ENCODE data around the gene LNPEP. TPM values are rescaled to one million over a fixed set of nuclear protein-coding genes. Genes with fewer than 3 reads are reported as not detected.
A peak's percentile ranks its signal among the peaks of the same experiment; 100 is the strongest.

LNPEP gene
- total and polyA plus RNA-seq, 2 of the 13 experiments (the other 11 are each of a cell fraction or from before 2014, with no cell fraction given), result 8.0 to 16.9 TPM

DNA sequence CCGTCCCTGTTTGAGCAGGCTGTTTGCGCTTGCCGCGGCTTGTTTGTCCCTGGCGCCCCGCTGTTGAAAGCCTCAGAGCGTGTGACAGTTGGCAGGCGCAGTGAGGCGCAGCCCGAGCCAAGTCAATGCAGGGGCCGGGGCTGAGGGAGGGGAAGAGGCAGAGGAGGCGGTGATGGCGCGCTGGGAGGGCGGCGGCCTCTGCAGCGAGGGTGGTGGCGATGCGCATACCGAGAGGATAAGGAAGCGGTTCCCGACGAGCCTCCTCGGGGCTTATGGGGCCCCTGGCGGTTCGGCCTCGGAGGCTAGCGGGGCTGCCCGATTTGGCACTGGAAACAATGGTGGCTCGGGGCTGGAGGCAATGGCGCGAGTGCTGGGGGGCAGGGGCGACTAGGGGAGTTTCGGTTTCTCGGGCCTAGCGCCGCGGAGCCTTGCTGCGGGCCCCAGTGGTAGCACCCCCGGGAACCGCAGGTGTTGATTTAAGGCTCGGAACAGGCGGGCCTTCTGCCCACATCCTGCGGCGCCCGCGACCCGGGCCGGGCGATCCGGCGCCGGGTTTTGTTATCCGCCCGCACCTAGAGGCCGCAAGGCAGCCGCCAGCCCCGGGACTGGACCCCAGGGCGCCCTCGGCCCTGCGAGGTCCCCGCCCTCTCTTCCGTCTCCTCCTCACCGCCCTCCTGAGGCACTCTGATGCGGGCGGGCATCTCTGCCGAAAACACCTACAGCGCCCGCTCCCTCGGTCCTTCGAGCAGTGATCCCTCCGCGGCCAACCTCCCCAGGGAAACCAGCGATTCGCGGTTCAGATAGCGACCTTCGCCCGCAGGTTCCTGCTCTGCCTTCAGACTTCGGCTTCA is 947 bp upstream of the LNPEP start (continued):
- peak; percentile 22; the same call in 1 of the 2 replicates for TF ChIP-seq AHR (CRISPR knock-in tag; IDR thresholded peaks at IDR 0.05)
- TF ChIP-seq GATAD2A (CRISPR knock-in tag; IDR thresholded peaks at IDR 0.05), result peak; percentile 7; the same call in 1 of the 2 replicates
- TF ChIP-seq ZNF143 (CRISPR knock-in tag; IDR thresholded peaks at IDR 0.05), result no peak; the same call in 1 of the 2 replicates
- peak; percentile 70 for TF ChIP-seq AGO2 (optimal IDR thresholded peaks at IDR 0.05; ENCODE audit: low read depth, low read length)
- peak; percentile 13; the same call in 1 of the 2 replicates for TF ChIP-seq ZSCAN29 (CRISPR knock-in tag; conservative IDR thresholded peaks at IDR 0.05)
- TF ChIP-seq, protein P1, sequence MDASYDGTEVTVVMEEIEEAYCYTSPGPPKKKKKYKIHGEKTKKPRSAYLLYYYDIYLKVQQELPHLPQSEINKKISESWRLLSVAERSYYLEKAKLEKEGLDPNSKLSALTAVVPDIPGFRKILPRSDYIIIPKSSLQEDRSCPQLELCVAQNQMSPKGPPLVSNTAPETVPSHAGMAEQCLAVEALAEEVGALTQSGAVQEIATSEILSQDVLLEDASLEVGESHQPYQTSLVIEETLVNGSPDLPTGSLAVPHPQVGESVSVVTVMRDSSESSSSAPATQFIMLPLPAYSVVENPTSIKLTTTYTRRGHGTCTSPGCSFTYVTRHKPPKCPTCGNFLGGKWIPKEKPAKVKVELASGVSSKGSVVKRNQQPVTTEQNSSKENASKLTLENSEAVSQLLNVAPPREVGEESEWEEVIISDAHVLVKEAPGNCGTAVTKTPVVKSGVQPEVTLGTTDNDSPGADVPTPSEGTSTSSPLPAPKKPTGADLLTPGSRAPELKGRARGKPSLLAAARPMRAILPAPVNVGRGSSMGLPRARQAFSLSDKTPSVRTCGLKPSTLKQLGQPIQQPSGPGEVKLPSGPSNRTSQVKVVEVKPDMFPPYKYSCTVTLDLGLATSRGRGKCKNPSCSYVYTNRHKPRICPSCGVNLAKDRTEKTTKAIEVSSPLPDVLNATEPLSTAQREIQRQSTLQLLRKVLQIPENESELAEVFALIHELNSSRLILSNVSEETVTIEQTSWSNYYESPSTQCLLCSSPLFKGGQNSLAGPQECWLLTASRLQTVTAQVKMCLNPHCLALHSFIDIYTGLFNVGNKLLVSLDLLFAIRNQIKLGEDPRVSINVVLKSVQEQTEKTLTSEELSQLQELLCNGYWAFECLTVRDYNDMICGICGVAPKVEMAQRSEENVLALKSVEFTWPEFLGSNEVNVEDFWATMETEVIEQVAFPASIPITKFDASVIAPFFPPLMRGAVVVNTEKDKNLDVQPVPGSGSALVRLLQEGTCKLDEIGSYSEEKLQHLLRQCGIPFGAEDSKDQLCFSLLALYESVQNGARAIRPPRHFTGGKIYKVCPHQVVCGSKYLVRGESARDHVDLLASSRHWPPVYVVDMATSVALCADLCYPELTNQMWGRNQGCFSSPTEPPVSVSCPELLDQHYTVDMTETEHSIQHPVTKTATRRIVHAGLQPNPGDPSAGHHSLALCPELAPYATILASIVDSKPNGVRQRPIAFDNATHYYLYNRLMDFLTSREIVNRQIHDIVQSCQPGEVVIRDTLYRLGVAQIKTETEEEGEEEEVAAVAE (CRISPR knock-in tag; IDR thresholded peaks at IDR 0.05; ENCODE audit: borderline replicate concordance), result 0 out of 2 replicates have a peak, but pooled peaks have one; percentile 44
- TF ChIP-seq, protein P2, sequence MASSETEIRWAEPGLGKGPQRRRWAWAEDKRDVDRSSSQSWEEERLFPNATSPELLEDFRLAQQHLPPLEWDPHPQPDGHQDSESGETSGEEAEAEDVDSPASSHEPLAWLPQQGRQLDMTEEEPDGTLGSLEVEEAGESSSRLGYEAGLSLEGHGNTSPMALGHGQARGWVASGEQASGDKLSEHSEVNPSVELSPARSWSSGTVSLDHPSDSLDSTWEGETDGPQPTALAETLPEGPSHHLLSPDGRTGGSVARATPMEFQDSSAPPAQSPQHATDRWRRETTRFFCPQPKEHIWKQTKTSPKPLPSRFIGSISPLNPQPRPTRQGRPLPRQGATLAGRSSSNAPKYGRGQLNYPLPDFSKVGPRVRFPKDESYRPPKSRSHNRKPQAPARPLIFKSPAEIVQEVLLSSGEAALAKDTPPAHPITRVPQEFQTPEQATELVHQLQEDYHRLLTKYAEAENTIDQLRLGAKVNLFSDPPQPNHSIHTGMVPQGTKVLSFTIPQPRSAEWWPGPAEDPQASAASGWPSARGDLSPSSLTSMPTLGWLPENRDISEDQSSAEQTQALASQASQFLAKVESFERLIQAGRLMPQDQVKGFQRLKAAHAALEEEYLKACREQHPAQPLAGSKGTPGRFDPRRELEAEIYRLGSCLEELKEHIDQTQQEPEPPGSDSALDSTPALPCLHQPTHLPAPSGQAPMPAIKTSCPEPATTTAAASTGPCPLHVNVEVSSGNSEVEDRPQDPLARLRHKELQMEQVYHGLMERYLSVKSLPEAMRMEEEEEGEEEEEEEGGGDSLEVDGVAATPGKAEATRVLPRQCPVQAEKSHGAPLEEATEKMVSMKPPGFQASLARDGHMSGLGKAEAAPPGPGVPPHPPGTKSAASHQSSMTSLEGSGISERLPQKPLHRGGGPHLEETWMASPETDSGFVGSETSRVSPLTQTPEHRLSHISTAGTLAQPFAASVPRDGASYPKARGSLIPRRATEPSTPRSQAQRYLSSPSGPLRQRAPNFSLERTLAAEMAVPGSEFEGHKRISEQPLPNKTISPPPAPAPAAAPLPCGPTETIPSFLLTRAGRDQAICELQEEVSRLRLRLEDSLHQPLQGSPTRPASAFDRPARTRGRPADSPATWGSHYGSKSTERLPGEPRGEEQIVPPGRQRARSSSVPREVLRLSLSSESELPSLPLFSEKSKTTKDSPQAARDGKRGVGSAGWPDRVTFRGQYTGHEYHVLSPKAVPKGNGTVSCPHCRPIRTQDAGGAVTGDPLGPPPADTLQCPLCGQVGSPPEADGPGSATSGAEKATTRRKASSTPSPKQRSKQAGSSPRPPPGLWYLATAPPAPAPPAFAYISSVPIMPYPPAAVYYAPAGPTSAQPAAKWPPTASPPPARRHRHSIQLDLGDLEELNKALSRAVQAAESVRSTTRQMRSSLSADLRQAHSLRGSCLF (CRISPR knock-in tag; IDR thresholded peaks at IDR 0.05; ENCODE audit: borderline replicate concordance), result no peak
- no peak; the same call in 1 of the 2 replicates for TF ChIP-seq ZNF644 (CRISPR knock-in tag; IDR thresholded peaks at IDR 0.05; ENCODE audit: low read depth)
- peak; percentile 43; the same call in 1 of the 2 replicates for TF ChIP-seq CCDC6 (CRISPR knock-in tag; IDR thresholded peaks at IDR 0.05)
- TF ChIP-seq, protein P3, sequence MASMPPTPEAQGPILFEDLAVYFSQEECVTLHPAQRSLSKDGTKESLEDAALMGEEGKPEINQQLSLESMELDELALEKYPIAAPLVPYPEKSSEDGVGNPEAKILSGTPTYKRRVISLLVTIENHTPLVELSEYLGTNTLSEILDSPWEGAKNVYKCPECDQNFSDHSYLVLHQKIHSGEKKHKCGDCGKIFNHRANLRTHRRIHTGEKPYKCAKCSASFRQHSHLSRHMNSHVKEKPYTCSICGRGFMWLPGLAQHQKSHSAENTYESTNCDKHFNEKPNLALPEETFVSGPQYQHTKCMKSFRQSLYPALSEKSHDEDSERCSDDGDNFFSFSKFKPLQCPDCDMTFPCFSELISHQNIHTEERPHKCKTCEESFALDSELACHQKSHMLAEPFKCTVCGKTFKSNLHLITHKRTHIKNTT (CRISPR knock-in tag; IDR thresholded peaks at IDR 0.05), result no peak
- peak; percentile 83 for TF ChIP-seq SPEN (CRISPR knock-in tag; IDR thresholded peaks at IDR 0.05; ENCODE audit: low read depth)
- TF ChIP-seq ZNF737 (CRISPR knock-in tag; IDR thresholded peaks at IDR 0.05; ENCODE audit: borderline replicate concordance), result no peak
- TF ChIP-seq, protein P4, sequence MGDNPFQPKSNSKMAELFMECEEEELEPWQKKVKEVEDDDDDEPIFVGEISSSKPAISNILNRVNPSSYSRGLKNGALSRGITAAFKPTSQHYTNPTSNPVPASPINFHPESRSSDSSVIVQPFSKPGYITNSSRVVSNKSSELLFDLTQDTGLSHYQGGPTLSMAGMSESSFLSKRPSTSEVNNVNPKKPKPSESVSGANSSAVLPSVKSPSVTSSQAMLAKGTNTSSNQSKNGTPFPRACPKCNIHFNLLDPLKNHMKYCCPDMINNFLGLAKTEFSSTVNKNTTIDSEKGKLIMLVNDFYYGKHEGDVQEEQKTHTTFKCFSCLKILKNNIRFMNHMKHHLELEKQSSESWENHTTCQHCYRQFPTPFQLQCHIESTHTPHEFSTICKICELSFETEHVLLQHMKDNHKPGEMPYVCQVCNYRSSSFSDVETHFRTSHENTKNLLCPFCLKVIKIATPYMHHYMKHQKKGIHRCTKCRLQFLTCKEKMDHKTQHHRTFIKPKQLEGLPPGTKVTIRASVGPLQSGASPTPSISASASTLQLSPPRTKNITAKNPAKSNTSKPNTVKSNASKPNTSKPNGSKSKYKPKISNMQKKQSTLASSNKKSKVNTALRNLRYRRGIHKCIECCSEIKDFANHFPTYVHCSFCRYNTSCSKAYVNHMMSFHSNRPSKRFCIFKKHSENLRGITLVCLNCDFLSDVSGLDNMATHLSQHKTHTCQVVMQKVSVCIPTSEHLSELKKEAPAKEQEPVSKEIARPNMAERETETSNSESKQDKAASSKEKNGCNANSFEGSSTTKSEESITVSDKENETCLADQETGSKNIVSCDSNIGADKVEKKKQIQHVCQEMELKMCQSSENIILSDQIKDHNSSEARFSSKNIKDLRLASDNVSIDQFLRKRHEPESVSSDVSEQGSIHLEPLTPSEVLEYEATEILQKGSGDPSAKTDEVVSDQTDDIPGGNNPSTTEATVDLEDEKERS (CRISPR knock-in tag; IDR thresholded peaks at IDR 0.05), result no peak
- 0 out of 2 replicates have a peak, but pooled peaks have one; percentile 15 for TF ChIP-seq ONECUT2 (CRISPR knock-in tag; IDR thresholded peaks at IDR 0.05)

Measured in HepG2 (cell line).